ENCODE results near the gene NAA60. TPM values are rescaled to one million over a fixed set of nuclear protein-coding genes. Genes with fewer than 3 reads are reported as not detected.

Gene NAA60
- total and polyA plus RNA-seq, 2 of the 13 experiments (the other 11 are each of a cell fraction or from before 2014, with no cell fraction given) = 14.7 to 32.0 TPM

DNA sequence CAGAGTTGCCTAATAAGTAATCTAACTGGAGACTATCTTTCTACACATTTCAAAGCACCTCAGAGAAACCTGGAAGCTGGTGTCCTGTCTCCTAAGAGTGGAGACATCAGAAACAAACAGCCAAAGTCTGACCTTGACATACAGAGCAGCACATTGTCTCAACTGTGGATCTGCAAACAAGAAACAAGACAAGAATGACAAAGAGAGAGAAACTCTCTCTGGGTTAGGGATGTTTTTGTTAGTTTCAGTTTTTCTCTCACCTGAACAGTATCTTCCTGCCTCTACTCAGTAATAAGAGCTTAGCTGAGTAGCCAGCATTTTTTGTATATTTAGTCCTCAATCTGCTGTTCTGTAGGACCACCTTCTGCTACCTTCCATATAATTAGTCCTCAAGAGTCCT lies 9.1 kb upstream of the NAA60 start (continued):
- TF ChIP-seq, protein P1, sequence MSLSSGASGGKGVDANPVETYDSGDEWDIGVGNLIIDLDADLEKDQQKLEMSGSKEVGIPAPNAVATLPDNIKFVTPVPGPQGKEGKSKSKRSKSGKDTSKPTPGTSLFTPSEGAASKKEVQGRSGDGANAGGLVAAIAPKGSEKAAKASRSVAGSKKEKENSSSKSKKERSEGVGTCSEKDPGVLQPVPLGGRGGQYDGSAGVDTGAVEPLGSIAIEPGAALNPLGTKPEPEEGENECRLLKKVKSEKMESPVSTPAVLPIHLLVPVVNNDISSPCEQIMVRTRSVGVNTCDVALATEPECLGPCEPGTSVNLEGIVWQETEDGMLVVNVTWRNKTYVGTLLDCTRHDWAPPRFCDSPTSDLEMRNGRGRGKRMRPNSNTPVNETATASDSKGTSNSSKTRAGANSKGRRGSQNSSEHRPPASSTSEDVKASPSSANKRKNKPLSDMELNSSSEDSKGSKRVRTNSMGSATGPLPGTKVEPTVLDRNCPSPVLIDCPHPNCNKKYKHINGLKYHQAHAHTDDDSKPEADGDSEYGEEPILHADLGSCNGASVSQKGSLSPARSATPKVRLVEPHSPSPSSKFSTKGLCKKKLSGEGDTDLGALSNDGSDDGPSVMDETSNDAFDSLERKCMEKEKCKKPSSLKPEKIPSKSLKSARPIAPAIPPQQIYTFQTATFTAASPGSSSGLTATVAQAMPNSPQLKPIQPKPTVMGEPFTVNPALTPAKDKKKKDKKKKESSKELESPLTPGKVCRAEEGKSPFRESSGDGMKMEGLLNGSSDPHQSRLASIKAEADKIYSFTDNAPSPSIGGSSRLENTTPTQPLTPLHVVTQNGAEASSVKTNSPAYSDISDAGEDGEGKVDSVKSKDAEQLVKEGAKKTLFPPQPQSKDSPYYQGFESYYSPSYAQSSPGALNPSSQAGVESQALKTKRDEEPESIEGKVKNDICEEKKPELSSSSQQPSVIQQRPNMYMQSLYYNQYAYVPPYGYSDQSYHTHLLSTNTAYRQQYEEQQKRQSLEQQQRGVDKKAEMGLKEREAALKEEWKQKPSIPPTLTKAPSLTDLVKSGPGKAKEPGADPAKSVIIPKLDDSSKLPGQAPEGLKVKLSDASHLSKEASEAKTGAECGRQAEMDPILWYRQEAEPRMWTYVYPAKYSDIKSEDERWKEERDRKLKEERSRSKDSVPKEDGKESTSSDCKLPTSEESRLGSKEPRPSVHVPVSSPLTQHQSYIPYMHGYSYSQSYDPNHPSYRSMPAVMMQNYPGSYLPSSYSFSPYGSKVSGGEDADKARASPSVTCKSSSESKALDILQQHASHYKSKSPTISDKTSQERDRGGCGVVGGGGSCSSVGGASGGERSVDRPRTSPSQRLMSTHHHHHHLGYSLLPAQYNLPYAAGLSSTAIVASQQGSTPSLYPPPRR (CRISPR knock-in tag; IDR thresholded peaks at IDR 0.05; ENCODE audit: borderline replicate concordance) = no peak
- TF ChIP-seq CHD4 (IDR thresholded peaks at IDR 0.05; ENCODE audit: borderline replicate concordance, low read length) (no peak), ELF3 (CRISPR knock-in tag; IDR thresholded peaks at IDR 0.05) (no peak)
- TF ChIP-seq, protein P2, sequence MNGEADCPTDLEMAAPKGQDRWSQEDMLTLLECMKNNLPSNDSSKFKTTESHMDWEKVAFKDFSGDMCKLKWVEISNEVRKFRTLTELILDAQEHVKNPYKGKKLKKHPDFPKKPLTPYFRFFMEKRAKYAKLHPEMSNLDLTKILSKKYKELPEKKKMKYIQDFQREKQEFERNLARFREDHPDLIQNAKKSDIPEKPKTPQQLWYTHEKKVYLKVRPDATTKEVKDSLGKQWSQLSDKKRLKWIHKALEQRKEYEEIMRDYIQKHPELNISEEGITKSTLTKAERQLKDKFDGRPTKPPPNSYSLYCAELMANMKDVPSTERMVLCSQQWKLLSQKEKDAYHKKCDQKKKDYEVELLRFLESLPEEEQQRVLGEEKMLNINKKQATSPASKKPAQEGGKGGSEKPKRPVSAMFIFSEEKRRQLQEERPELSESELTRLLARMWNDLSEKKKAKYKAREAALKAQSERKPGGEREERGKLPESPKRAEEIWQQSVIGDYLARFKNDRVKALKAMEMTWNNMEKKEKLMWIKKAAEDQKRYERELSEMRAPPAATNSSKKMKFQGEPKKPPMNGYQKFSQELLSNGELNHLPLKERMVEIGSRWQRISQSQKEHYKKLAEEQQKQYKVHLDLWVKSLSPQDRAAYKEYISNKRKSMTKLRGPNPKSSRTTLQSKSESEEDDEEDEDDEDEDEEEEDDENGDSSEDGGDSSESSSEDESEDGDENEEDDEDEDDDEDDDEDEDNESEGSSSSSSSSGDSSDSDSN (CRISPR knock-in tag; IDR thresholded peaks at IDR 0.05) = no peak

DNA sequence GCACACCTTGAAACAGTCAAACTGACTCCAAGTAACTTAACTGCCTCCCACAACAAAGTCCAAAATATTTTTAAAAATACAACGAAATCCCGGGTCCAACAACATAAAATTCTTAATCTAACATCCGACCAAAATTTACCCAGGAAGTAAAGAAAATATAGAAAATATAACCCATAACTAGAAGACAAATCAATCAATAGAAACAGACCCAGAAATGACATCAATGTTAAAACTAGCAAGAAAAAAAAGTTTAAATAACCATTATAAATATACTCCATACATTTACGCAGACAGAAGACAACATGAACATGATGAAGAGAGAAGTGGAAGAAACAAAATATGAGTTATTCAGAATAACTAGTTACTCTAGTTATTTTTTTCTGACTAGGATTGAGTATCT lies 3.8 kb upstream of the NAA60 start:
- FAIRE-seq (no peak), DNase-seq (ENCODE audit: low spot score) (no peak), ATAC-seq (no peak)
- Histone ChIP-seq H3K27ac (ENCODE audit: extremely low read length, insufficient read depth, low read length) (no peak overlapping the region), H3K9me3 (ENCODE audit: low read length) (no peaks in the 10 kb centered on the region), H2AFZ (ENCODE audit: low read length) (no peak overlapping the region), H3K36me3 (replicated peaks in 1 of 2; ENCODE audit: control insufficient read depth in 1 of 2, insufficient read depth in 2 of 2, low read length in 2 of 2) (peaks cover 0 to 1% of the 10 kb centered on the region in 2 experiments; a peak in 2 of 5 replicates), H3K79me2 (ENCODE audit: insufficient read depth, low read length) (peaks cover 32% of the 10 kb centered on the region), H3K9ac (ENCODE audit: insufficient read depth, low read depth, low read length) (no peak overlapping the region), H3K4me1 (ENCODE audit: insufficient read depth, low read length) (peaks cover 51% of the 10 kb centered on the region), H3K4me3 (replicated peaks in 1 of 3; ENCODE audit: insufficient read depth in 1 of 3, low read depth in 2 of 3, low read length in 3 of 3) (no peak overlapping the region), H3K4me2 (ENCODE audit: low read depth, low read length) (no peak overlapping the region), H3K27me3 (ENCODE audit: control insufficient read depth in 1 of 2, insufficient read depth in 2 of 2, low read length in 2 of 2) (no peaks in the 10 kb centered on the region; a peak in 1 of 5 replicates), H4K20me1 (ENCODE audit: insufficient read depth, low read length) (no peaks in the 10 kb centered on the region)
- CTCF ChIA-PET (ENCODE audit: low intra/inter-chr PET ratio, low total read pairs) = no interaction called here
- no TSS peak for BruUV-seq (replicated peaks)
- intact Hi-C loops (cut with micrococcal nuclease; ENCODE audit: unreplicated experiment) (loop anchor here (5.0 kb wide), 1 partner anchor 37 kb away; the partner anchor contains the start of genes ZNF174 and ZSCAN32), in situ Hi-C loops (cut with HindIII; ENCODE audit: extremely low pct_ligation_motif_present, low pct_unique_long_range_greater_than_20kb) (no loop called here)
- WGBS (ENCODE audit: low lambda C conversion rate) = 61% methylated on average over 4 of the region's 4 CpGs
- POLR2A ChIA-PET = no interaction called here
- TF ChIP-seq SMAD9 (CRISPR knock-in tag; IDR thresholded peaks at IDR 0.05) (no peak), NFKB2 (CRISPR knock-in tag; IDR thresholded peaks at IDR 0.05; ENCODE audit: borderline replicate concordance) (no peak), RNF2 (conservative IDR thresholded peaks at IDR 0.05; ENCODE audit: low read depth) (no peak), ZNF383 (CRISPR knock-in tag; IDR thresholded peaks at IDR 0.05; ENCODE audit: borderline replicate concordance) (no peak)
- TF ChIP-seq, protein P3, sequence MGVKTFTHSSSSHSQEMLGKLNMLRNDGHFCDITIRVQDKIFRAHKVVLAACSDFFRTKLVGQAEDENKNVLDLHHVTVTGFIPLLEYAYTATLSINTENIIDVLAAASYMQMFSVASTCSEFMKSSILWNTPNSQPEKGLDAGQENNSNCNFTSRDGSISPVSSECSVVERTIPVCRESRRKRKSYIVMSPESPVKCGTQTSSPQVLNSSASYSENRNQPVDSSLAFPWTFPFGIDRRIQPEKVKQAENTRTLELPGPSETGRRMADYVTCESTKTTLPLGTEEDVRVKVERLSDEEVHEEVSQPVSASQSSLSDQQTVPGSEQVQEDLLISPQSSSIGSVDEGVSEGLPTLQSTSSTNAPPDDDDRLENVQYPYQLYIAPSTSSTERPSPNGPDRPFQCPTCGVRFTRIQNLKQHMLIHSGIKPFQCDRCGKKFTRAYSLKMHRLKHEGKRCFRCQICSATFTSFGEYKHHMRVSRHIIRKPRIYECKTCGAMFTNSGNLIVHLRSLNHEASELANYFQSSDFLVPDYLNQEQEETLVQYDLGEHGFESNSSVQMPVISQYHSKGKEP (CRISPR knock-in tag; IDR thresholded peaks at IDR 0.05) = no peak
- TF ChIP-seq, protein P4, sequence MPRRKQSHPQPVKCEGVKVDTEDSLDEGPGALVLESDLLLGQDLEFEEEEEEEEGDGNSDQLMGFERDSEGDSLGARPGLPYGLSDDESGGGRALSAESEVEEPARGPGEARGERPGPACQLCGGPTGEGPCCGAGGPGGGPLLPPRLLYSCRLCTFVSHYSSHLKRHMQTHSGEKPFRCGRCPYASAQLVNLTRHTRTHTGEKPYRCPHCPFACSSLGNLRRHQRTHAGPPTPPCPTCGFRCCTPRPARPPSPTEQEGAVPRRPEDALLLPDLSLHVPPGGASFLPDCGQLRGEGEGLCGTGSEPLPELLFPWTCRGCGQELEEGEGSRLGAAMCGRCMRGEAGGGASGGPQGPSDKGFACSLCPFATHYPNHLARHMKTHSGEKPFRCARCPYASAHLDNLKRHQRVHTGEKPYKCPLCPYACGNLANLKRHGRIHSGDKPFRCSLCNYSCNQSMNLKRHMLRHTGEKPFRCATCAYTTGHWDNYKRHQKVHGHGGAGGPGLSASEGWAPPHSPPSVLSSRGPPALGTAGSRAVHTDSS (CRISPR knock-in tag; conservative IDR thresholded peaks at IDR 0.05) = no peak
